Gastrocnemius medialis (tissue), 4 donors: ENCODE results near the gene MYO18B.

Source experiments
- POLR2A ChIP-seq, 2 donors: fragments of 450-650 bp; IDR thresholded peaks; one replicate each; pipeline ENCODE4 v1.6.1; 2017; ENCODE audit warnings: antibody characterized with exemption in 2 of 2, mild to moderate bottlenecking in 2 of 2, moderate library complexity in 2 of 2
- TF ChIP-seq, protein P1 (sequence below), 5 experiments: fragments of 450-650 bp in 3 of 5; fragments of 200-600 bp in 2 of 5; sonication (generic) in 2 of 5; IDR thresholded peaks in 4 of 5; conservative IDR thresholded peaks in 1 of 5; 1 replicate in 4 of 5; 2 replicates in 1 of 5; pipeline ENCODE4 v1.5.1; 2016 to 2019; ENCODE audit warnings: antibody characterized with exemption in 5 of 5, mild to moderate bottlenecking in 3 of 5, moderate library complexity in 3 of 5

DNA sequence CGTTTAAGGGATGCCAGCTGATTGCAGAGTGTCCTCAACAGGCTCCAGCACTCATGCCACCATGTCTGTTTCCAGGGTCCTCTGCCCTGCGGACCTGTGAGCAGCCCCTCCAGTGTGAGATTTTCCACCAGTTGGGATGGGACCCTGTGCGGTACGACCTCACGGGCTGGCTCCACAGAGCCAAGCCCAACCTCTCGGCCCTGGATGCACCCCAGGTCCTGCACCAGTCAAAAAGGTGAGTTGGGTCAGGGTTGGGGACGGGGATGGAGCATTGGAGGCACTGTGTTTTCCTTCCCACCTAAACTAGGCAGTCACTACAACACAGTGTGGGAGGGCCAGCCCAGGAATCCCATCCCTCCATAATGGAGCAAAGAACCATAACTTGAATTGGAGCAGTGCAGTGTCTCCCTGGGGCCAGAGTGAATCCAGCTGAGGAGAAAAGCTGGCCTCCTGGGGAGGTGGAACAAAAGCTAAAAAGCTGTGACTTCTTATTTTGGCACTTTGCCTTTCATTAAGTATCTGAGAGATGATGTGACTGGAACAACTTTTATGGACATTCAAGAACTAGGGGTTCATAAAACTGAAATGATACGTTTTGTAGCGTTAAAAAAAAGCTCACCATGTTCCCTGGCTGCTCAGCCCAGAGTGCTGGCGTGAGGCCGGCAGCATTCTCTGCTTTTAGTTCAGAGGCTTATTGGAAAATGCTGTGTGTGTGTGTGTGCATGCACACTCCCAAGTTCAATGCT is 101.8 kb downstream of the MYO18B start:
- TF ChIP-seq POLR2A (IDR thresholded peaks at IDR 0.05): no peak
- TF ChIP-seq, protein P1, sequence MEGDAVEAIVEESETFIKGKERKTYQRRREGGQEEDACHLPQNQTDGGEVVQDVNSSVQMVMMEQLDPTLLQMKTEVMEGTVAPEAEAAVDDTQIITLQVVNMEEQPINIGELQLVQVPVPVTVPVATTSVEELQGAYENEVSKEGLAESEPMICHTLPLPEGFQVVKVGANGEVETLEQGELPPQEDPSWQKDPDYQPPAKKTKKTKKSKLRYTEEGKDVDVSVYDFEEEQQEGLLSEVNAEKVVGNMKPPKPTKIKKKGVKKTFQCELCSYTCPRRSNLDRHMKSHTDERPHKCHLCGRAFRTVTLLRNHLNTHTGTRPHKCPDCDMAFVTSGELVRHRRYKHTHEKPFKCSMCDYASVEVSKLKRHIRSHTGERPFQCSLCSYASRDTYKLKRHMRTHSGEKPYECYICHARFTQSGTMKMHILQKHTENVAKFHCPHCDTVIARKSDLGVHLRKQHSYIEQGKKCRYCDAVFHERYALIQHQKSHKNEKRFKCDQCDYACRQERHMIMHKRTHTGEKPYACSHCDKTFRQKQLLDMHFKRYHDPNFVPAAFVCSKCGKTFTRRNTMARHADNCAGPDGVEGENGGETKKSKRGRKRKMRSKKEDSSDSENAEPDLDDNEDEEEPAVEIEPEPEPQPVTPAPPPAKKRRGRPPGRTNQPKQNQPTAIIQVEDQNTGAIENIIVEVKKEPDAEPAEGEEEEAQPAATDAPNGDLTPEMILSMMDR (IDR thresholded peaks at IDR 0.05 in 4 of 5, conservative IDR thresholded peaks at IDR 0.05 in 1 of 5): no peak
